Fibroblast of lung (primary cell): ENCODE results near the gene SMARCA2. TPM values are rescaled to one million over a fixed set of nuclear protein-coding genes. Genes with fewer than 3 reads are reported as not detected.

Experiments used
- DNase-seq, 2 donors: peaks; one replicate each; pipeline versions ENCODE4 v3.0.0 to v3.0.0-alpha.2; 2010; ENCODE audit warnings: low read depth in 2 of 2
- H2AFZ ChIP-seq: 2 replicates; pipeline ENCODE4 v1.5.1; 2012; ENCODE audit warnings: low read length, control low read depth, inconsistent platforms
- H3K27ac ChIP-seq: 2 replicates; pipeline ENCODE4 v1.5.1; 2011; ENCODE audit warnings: low read length, control low read depth; ENCODE audit not compliant: insufficient read depth
- H3K27me3 ChIP-seq: 2 replicates; pipeline ENCODE4 v1.5.1; 2011; ENCODE audit warnings: mild to moderate bottlenecking, low read length; ENCODE audit not compliant: control insufficient read depth, insufficient read depth
- H3K36me3 ChIP-seq: 2 replicates; pipeline ENCODE4 v1.5.1; 2011; ENCODE audit warnings: low read length; ENCODE audit not compliant: control insufficient read depth, insufficient read depth
- H3K4me1 ChIP-seq: 2 replicates; pipeline ENCODE4 v1.5.1; 2011; ENCODE audit warnings: low read length; ENCODE audit not compliant: control insufficient read depth, insufficient read depth; ENCODE audit errors: extremely low read depth
- H3K4me2 ChIP-seq: 2 replicates; pipeline ENCODE4 v1.5.1; 2011; ENCODE audit warnings: low read length, control low read depth; ENCODE audit not compliant: insufficient read depth; ENCODE audit errors: extremely low read depth
- H3K4me3 ChIP-seq, 4 experiments: fragments of 200-600 bp in 1 of 4; sonication (generic) in 1 of 4; replicated peaks in 1 of 4; 2 replicates each; pipeline ENCODE4 v1.5.1; 2011 to 2016; ENCODE audit warnings: low read length in 4 of 4, low read depth in 3 of 4, mild to moderate bottlenecking in 3 of 4, control low read depth in 2 of 4, inconsistent platforms in 1 of 4, mixed read lengths in 1 of 4; ENCODE audit not compliant: insufficient read depth in 1 of 4; ENCODE audit errors: control extremely low read depth in 1 of 4
- H3K79me2 ChIP-seq: 2 replicates; pipeline ENCODE4 v1.5.1; 2012; ENCODE audit warnings: mild to moderate bottlenecking, low read length, inconsistent platforms; ENCODE audit not compliant: control insufficient read depth, insufficient read depth
- H3K9ac ChIP-seq: 2 replicates; pipeline ENCODE4 v1.5.1; 2011; ENCODE audit warnings: mild to moderate bottlenecking, low read length, control low read depth; ENCODE audit not compliant: insufficient read depth
- H3K9me3 ChIP-seq: 2 replicates; pipeline ENCODE4 v1.5.1; 2012; ENCODE audit warnings: low read depth, low read length; ENCODE audit not compliant: control insufficient read depth, insufficient read depth
- H4K20me1 ChIP-seq: 2 replicates; pipeline ENCODE4 v1.5.1; 2011; ENCODE audit warnings: low read length; ENCODE audit not compliant: control insufficient read depth, insufficient read depth; ENCODE audit errors: extremely low read depth
- EZH2 ChIP-seq: IDR thresholded peaks from 2 replicates; pipeline ENCODE4 v1.5.1; 2012; ENCODE audit warnings: low read length, control low read depth, mild to moderate bottlenecking; ENCODE audit errors: missing control alignments
- polyA plus RNA-seq, 2 donors: library from polyadenylated mRNA; depleted of rRNA in 1 of 2; stranded (reverse) in 1 of 2; unstranded in 1 of 2; fragments of >200 nt; gene quantifications; 2 replicates each; pipeline ENCODE4 v1.2.1, GENCODE V29; 2011 to 2012; ENCODE audit warnings: missing spikeins in 1 of 2
- total RNA-seq: library from RNA; depleted of rRNA; stranded (reverse); fragments of >200 nt; gene quantifications from 2 replicates; pipeline ENCODE4 v1.2.1, GENCODE V29; 2014
- TF ChIP-seq, protein P1 (sequence below), 2 donors: IDR thresholded peaks in 1 of 2; conservative IDR thresholded peaks in 1 of 2; 1 replicate in 1 of 2; 2 replicates in 1 of 2; pipeline ENCODE4 v1.5.1; 2011 to 2012; ENCODE audit warnings: low read length in 2 of 2, control low read depth in 1 of 2, inconsistent platforms in 1 of 2, low read depth in 1 of 2, mild to moderate bottlenecking in 1 of 2

Gene SMARCA2
- total and polyA plus RNA-seq, 2 donors (not counting 1 experiment from before 2014, with no cell fraction given): 36.8 to 62.3 TPM

DNA sequence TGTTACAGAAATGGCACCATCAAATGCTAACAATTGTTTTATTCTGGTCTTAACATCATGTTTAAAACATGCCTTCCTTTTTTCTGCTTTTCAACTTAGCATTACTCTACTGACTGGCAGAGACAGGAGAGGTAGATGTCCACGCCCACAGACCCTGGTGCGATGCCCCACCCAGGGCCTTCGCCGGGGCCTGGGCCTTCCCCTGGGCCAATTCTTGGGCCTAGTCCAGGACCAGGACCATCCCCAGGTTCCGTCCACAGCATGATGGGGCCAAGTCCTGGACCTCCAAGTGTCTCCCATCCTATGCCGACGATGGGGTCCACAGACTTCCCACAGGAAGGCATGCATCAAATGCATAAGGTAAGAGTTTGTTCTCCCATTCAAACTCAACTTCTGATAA is 13.7 kb downstream of the SMARCA2 start:
- Histone ChIP-seq H3K4me2 (no peak overlapping the region), H3K36me3 (peaks cover 2% of the 10 kb centered on the region), H3K4me3 (no peak overlapping the region), H3K9me3 (no peaks in the 10 kb centered on the region), H3K27ac (no peak overlapping the region), H3K79me2 (peaks cover 10% of the 10 kb centered on the region), H3K4me1 (no peaks in the 10 kb centered on the region), H3K27me3 (no peaks in the 10 kb centered on the region), H3K9ac (no peak overlapping the region), H2AFZ (no peak overlapping the region), H4K20me1 (no peaks in the 10 kb centered on the region)
- TF ChIP-seq, protein P1, sequence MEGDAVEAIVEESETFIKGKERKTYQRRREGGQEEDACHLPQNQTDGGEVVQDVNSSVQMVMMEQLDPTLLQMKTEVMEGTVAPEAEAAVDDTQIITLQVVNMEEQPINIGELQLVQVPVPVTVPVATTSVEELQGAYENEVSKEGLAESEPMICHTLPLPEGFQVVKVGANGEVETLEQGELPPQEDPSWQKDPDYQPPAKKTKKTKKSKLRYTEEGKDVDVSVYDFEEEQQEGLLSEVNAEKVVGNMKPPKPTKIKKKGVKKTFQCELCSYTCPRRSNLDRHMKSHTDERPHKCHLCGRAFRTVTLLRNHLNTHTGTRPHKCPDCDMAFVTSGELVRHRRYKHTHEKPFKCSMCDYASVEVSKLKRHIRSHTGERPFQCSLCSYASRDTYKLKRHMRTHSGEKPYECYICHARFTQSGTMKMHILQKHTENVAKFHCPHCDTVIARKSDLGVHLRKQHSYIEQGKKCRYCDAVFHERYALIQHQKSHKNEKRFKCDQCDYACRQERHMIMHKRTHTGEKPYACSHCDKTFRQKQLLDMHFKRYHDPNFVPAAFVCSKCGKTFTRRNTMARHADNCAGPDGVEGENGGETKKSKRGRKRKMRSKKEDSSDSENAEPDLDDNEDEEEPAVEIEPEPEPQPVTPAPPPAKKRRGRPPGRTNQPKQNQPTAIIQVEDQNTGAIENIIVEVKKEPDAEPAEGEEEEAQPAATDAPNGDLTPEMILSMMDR (conservative IDR thresholded peaks at IDR 0.05 in 1 of 2, IDR thresholded peaks at IDR 0.05 in 1 of 2; ENCODE audit: low read depth in 1 of 2, low read length in 2 of 2): no peak
- TF ChIP-seq EZH2: no peak
- DNase-seq: no peak

DNA sequence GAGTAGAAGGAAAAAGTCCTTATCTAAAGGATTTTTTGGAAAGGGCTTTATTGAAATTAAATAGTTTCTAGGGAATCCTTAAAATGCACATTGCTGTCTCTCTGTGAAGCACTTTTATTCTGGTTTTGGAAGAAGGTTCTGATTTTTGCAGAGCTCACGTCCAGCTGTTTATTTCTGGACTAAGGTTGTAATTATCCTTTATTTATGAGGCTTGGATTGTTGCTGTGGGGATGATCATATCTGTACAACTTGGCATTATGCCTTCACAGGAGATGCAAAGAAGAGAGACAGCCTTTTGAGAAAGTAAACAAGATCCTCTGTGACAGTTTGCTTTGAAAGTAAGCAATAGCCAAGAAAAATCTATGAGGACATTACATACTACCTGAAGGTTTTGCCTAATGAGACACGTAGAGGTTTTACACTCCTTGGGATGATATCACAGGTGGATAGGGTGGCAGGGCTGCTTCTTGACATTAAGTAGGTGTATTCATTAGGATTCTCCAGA is 14.6 kb downstream of the SMARCA2 start:
- Histone ChIP-seq H3K4me3 (no peak overlapping the region), H3K9me3 (no peaks in the 10 kb centered on the region), H3K4me1 (no peaks in the 10 kb centered on the region), H3K9ac (no peak overlapping the region), H3K27me3 (no peaks in the 10 kb centered on the region), H3K4me2 (no peak overlapping the region), H3K36me3 (peaks cover 2% of the 10 kb centered on the region), H3K27ac (no peak overlapping the region), H3K79me2 (peaks cover 10% of the 10 kb centered on the region), H4K20me1 (no peaks in the 10 kb centered on the region), H2AFZ (no peak overlapping the region)
- DNase-seq: no peak
- TF ChIP-seq EZH2: no peak
- TF ChIP-seq, protein P1 (conservative IDR thresholded peaks at IDR 0.05 in 1 of 2, IDR thresholded peaks at IDR 0.05 in 1 of 2; ENCODE audit: low read depth in 1 of 2, low read length in 2 of 2): no peak

DNA sequence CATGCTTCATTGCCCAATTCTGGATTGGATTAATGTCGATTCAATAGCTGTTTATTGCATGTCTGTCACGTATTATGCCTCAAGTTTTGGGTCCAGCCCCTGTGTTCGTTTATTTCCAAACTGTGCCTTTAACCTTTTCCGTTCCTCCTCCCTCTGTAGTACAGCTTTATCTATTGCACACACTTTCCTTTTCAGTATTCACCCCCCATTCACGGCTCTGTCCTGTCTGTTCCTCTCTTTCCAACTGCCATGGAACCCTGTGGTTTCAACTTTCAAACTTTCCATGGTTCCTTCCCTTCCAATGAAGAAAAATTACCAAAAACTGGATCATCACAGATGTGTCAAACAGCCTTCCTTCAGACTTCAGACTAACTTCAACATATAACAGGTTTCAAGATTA is 17.1 kb downstream of the SMARCA2 start:
- Histone ChIP-seq H3K9me3 (no peaks in the 10 kb centered on the region), H3K4me1 (no peaks in the 10 kb centered on the region), H3K9ac (no peak overlapping the region), H3K27ac (no peak overlapping the region), H3K27me3 (no peaks in the 10 kb centered on the region), H3K36me3 (peaks cover 2% of the 10 kb centered on the region), H4K20me1 (no peaks in the 10 kb centered on the region), H3K4me3 (peak overlapping the region in 1 of 4 experiments; percentile 9), H3K79me2 (peaks cover 3% of the 10 kb centered on the region), H2AFZ (no peak overlapping the region), H3K4me2 (no peak overlapping the region)
- TF ChIP-seq, protein P1 (conservative IDR thresholded peaks at IDR 0.05 in 1 of 2, IDR thresholded peaks at IDR 0.05 in 1 of 2; ENCODE audit: low read depth in 1 of 2, low read length in 2 of 2): no peak
- TF ChIP-seq EZH2: no peak
- no peak for DNase-seq
